Measurements from ENCODE around the gene GPR33. TPM values are rescaled to one million over a fixed set of nuclear protein-coding genes. Genes with fewer than 3 reads are reported as not detected.

The GPR33 gene
- total RNA-seq, 2 donors from 2014 or later = not detected

- DNase-seq = no peak
- H3K27ac ChIP-seq = no peak overlapping the region
- H3K4me1 ChIP-seq = no peaks in the 10 kb centered on the region
- H3K27me3 ChIP-seq = no peaks in the 10 kb centered on the region
- 86 to 99% methylated on average over 8 of the region's 8 CpGs for WGBS, 2 donors
- H3K9me3 ChIP-seq = no peaks in the 10 kb centered on the region
- no peaks in the 10 kb centered on the region for H3K36me3 ChIP-seq (replicated peaks in 1 of 2; ENCODE audit: insufficient read depth in 1 of 2, low read depth in 2 of 2)
- ATAC-seq = no peak
- intact Hi-C loops (cut with DNase I) = no loop called here
- TF ChIP-seq CTCF (IDR thresholded peaks at IDR 0.05) (no peak), POLR2A (IDR thresholded peaks at IDR 0.05) (no peak)
- H3K4me3 ChIP-seq = no peak overlapping the region
These were observed 39.7 kb upstream of the GPR33 start for GRCh38 chr14:31527546-31527945.

GRCh38 chr14:31527087-31527486 lies 39.2 kb upstream of the GPR33 start:
- intact Hi-C loops (cut with DNase I) = no loop called here
- no peak for ATAC-seq
- no peaks in the 10 kb centered on the region for H3K4me1 ChIP-seq
- 97 to 100% methylated on average over 3 to 25 of the region's 33 CpGs for WGBS, 2 donors
- no peaks in the 10 kb centered on the region for H3K36me3 ChIP-seq (replicated peaks in 1 of 2; ENCODE audit: insufficient read depth in 1 of 2, low read depth in 2 of 2)
- DNase-seq = no peak
- no peaks in the 10 kb centered on the region for H3K9me3 ChIP-seq
- no peak overlapping the region for H3K27ac ChIP-seq
- H3K4me3 ChIP-seq = no peak overlapping the region
- no peak for TF ChIP-seq CTCF (IDR thresholded peaks at IDR 0.05)
- no peak for TF ChIP-seq POLR2A (IDR thresholded peaks at IDR 0.05)
- no peaks in the 10 kb centered on the region for H3K27me3 ChIP-seq

- H3K4me3 ChIP-seq = no peak overlapping the region
- no peaks in the 10 kb centered on the region for H3K27me3 ChIP-seq
- no peak for DNase-seq
- no peak for TF ChIP-seq CTCF (IDR thresholded peaks at IDR 0.05)
- TF ChIP-seq POLR2A (IDR thresholded peaks at IDR 0.05) = no peak
- no peaks in the 10 kb centered on the region for H3K9me3 ChIP-seq
- ATAC-seq = no peak
- H3K4me1 ChIP-seq = no peaks in the 10 kb centered on the region
- H3K36me3 ChIP-seq (replicated peaks in 1 of 2; ENCODE audit: insufficient read depth in 1 of 2, low read depth in 2 of 2) = no peaks in the 10 kb centered on the region
- 96 to 97% methylated on average over 1 of the region's 1 CpG for WGBS, 2 donors
- intact Hi-C loops (cut with DNase I) = loop anchor here (5.0 kb wide), 1 partner anchor 741 kb away; no protein-coding TSS in a partner anchor
- no peak overlapping the region for H3K27ac ChIP-seq
These were observed 23.0 kb upstream of the GPR33 start for GRCh38 chr14:31510855-31511254.

GRCh38 chr14:31510222-31510621 lies 22.4 kb upstream of the GPR33 start:
- ATAC-seq = peak; percentile 45

More at GRCh38 chr14:31510222-31510621, 22.4 kb upstream of the GPR33 start:
- H3K36me3 ChIP-seq (replicated peaks in 1 of 2; ENCODE audit: insufficient read depth in 1 of 2, low read depth in 2 of 2) = no peaks in the 10 kb centered on the region
- intact Hi-C loops (cut with DNase I) = loop anchor here (5.0 kb wide), 1 partner anchor 742 kb away; no protein-coding TSS in a partner anchor
- no peak for TF ChIP-seq POLR2A (IDR thresholded peaks at IDR 0.05)
- peak; percentile 37 to 70 (median 59) for TF ChIP-seq CTCF (IDR thresholded peaks at IDR 0.05)
- DNase-seq = no peak
- no peaks in the 10 kb centered on the region for H3K4me1 ChIP-seq
- H3K27me3 ChIP-seq = no peaks in the 10 kb centered on the region
- H3K4me3 ChIP-seq = no peak overlapping the region
- no peak overlapping the region for H3K27ac ChIP-seq
- H3K9me3 ChIP-seq = no peaks in the 10 kb centered on the region
